ENCODE data around the gene KDM3A. TPM values are rescaled to one million over a fixed set of nuclear protein-coding genes. Genes with fewer than 3 reads are reported as not detected.

Gene KDM3A
- total RNA-seq, result 10 to 100 TPM; 45.8 to 46.2 TPM
- polyA plus RNA-seq, result 21.1 TPM

- Mint-ChIP-seq H3K4me3 (peak within 1 kb of the TSS; percentile 93 to 98 (median 96)), H3K27me3 (peaks cover 0 to 16% of the 10 kb centered on the region in 2 donors), H3K9me3 (peaks cover 25 to 28% (median 27%) of the 10 kb centered on the region in 5 donors), H3K27ac (peak within 1 kb of the TSS; percentile 95 to 100 (median 98)), H3K36me3 (peaks cover 11 to 51% (median 23%) of the 10 kb centered on the region in 3 donors), H3K4me1 (peaks cover 43 to 47% (median 46%) of the 10 kb centered on the region in 3 donors)
- Histone ChIP-seq H3K4me1 (ENCODE audit: insufficient read depth, low read length) (peaks cover 34% of the 10 kb centered on the region), H3K36me3 (ENCODE audit: insufficient read depth, low read length) (peaks cover 6% of the 10 kb centered on the region), H3K4me3 (ENCODE audit: low read length) (peak within 1 kb of the TSS; percentile 87), H3K27ac (ENCODE audit: low read depth, low read length) (peak within 1 kb of the TSS; percentile 96), H3K27me3 (ENCODE audit: insufficient read depth, low read length, poor library complexity, severe bottlenecking) (no peaks in the 10 kb centered on the region), H3K9me3 (ENCODE audit: low read length) (peaks cover 10% of the 10 kb centered on the region)
- POLR2A ChIA-PET, result interaction anchor here (0.6 to 3.9 kb wide), 18 partner anchors 9 to 902 kb away, joined by 3 to 20 read pairs (median 5); partner anchors contain the start of genes CHMP3, IMMT, MAT2A and MRPL35
- CTCF ChIA-PET, result interaction anchor here (0.6 to 2.4 kb wide), 8 partner anchors 16 to 385 kb away, joined by 3 to 11 read pairs (median 3); no protein-coding TSS in a partner anchor
- DNase-seq, result peak; percentile 99 to 100 (median 99)
Measured at GRCh38 chr2:86440631-86441391, at the start of gene KDM3A. TSS of gene KDM3A (plus strand) at chr2:86441371. CDS start at chr2:86442048, 677 bp downstream.

GRCh38 chr2:86392873-86393518 is 48.2 kb upstream of the KDM3A start:
- H3K27ac Mint-ChIP-seq, result peak overlapping the region in 1 of 8 donors; percentile 51
- peaks cover 21 to 52% of the 10 kb centered on the region in 2 donors for H3K27me3 Mint-ChIP-seq
- no peaks in the 10 kb centered on the region for H3K27me3 ChIP-seq (ENCODE audit: insufficient read depth, low read length, poor library complexity, severe bottlenecking)
- H3K4me3 ChIP-seq (ENCODE audit: low read length), result no peak overlapping the region
- H3K4me1 ChIP-seq (ENCODE audit: insufficient read depth, low read length), result no peaks in the 10 kb centered on the region
- H3K4me3 Mint-ChIP-seq, result no peak overlapping the region
- ChIA-PET POLR2A (no interaction called here), CTCF (no interaction called here)
- H3K9me3 ChIP-seq (ENCODE audit: low read length), result no peaks in the 10 kb centered on the region
- H3K27ac ChIP-seq (ENCODE audit: low read depth, low read length), result no peak overlapping the region
- peaks cover 0 to 9% (median 0%) of the 10 kb centered on the region in 5 donors for H3K9me3 Mint-ChIP-seq
- no peak for DNase-seq
- H3K36me3 ChIP-seq (ENCODE audit: insufficient read depth, low read length), result no peaks in the 10 kb centered on the region
- peaks cover 0 to 7% (median 3%) of the 10 kb centered on the region in 3 donors for H3K36me3 Mint-ChIP-seq
- no peaks in the 10 kb centered on the region for H3K4me1 Mint-ChIP-seq

- ChIA-PET CTCF (no interaction called here), POLR2A (no interaction called here)
- Histone ChIP-seq H3K27ac (ENCODE audit: low read depth, low read length) (no peak overlapping the region), H3K9me3 (ENCODE audit: low read length) (no peaks in the 10 kb centered on the region), H3K36me3 (ENCODE audit: insufficient read depth, low read length) (no peaks in the 10 kb centered on the region), H3K4me1 (ENCODE audit: insufficient read depth, low read length) (no peaks in the 10 kb centered on the region), H3K4me3 (ENCODE audit: low read length) (no peak overlapping the region), H3K27me3 (ENCODE audit: insufficient read depth, low read length, poor library complexity, severe bottlenecking) (no peaks in the 10 kb centered on the region)
- H3K27ac Mint-ChIP-seq, result peak overlapping the region in 1 of 8 donors; percentile 51
- no peaks in the 10 kb centered on the region for H3K4me1 Mint-ChIP-seq
- DNase-seq, result no peak
- H3K4me3 Mint-ChIP-seq, result no peak overlapping the region
- H3K36me3 Mint-ChIP-seq, result peaks cover 0 to 7% (median 3%) of the 10 kb centered on the region in 3 donors
- H3K9me3 Mint-ChIP-seq, result peaks cover 0 to 9% (median 0%) of the 10 kb centered on the region in 5 donors
- peaks cover 21 to 57% of the 10 kb centered on the region in 2 donors for H3K27me3 Mint-ChIP-seq
Measured at GRCh38 chr2:86393521-86394491, 47.4 kb upstream of the KDM3A start.

- peaks cover 0 to 7% (median 3%) of the 10 kb centered on the region in 3 donors for H3K36me3 Mint-ChIP-seq
- CTCF ChIA-PET, result interaction anchor here (0.7 to 1.4 kb wide), 2 partner anchors 11 to 45 kb away, joined by 3 to 6 read pairs; partner anchors contain the start of gene KDM3A
- POLR2A ChIA-PET, result no interaction called here
- Histone ChIP-seq H3K36me3 (ENCODE audit: insufficient read depth, low read length) (no peaks in the 10 kb centered on the region), H3K27ac (ENCODE audit: low read depth, low read length) (no peak overlapping the region), H3K4me3 (ENCODE audit: low read length) (no peak overlapping the region), H3K27me3 (ENCODE audit: insufficient read depth, low read length, poor library complexity, severe bottlenecking) (no peaks in the 10 kb centered on the region), H3K9me3 (ENCODE audit: low read length) (no peaks in the 10 kb centered on the region), H3K4me1 (ENCODE audit: insufficient read depth, low read length) (no peaks in the 10 kb centered on the region)
- no peak for DNase-seq
- peaks cover 0 to 5% (median 0%) of the 10 kb centered on the region in 5 donors for H3K9me3 Mint-ChIP-seq
- H3K27me3 Mint-ChIP-seq, result peaks cover 18 to 68% of the 10 kb centered on the region in 2 donors
- no peak overlapping the region for H3K27ac Mint-ChIP-seq
- H3K4me3 Mint-ChIP-seq, result no peak overlapping the region
- H3K4me1 Mint-ChIP-seq, result no peaks in the 10 kb centered on the region
Measured at GRCh38 chr2:86396291-86396785, 44.8 kb upstream of the KDM3A start.

GRCh38 chr2:86397986-86398385 is 43.2 kb upstream of the KDM3A start:
- Histone ChIP-seq H3K27me3 (ENCODE audit: insufficient read depth, low read length, poor library complexity, severe bottlenecking) (no peaks in the 10 kb centered on the region), H3K9me3 (ENCODE audit: low read length) (no peaks in the 10 kb centered on the region), H3K4me3 (ENCODE audit: low read length) (no peak overlapping the region), H3K36me3 (ENCODE audit: insufficient read depth, low read length) (no peaks in the 10 kb centered on the region), H3K4me1 (ENCODE audit: insufficient read depth, low read length) (no peaks in the 10 kb centered on the region), H3K27ac (ENCODE audit: low read depth, low read length) (no peak overlapping the region)
- H3K4me3 Mint-ChIP-seq, result no peak overlapping the region
- H3K27me3 Mint-ChIP-seq, result peaks cover 11 to 54% of the 10 kb centered on the region in 2 donors
- H3K4me1 Mint-ChIP-seq, result no peaks in the 10 kb centered on the region
- no peak overlapping the region for H3K27ac Mint-ChIP-seq
- ChIA-PET POLR2A (no interaction called here), CTCF (interaction anchor here (1.4 kb wide), 1 partner anchor 43 kb away, joined by 3 read pairs; the partner anchor contains the start of gene KDM3A)
- H3K36me3 Mint-ChIP-seq, result peaks cover 0 to 5% (median 1%) of the 10 kb centered on the region in 3 donors
- no peaks in the 10 kb centered on the region for H3K9me3 Mint-ChIP-seq
- DNase-seq, result no peak

GRCh38 chr2:86398500-86399474 is 42.4 kb upstream of the KDM3A start:
- H3K27ac Mint-ChIP-seq, result no peak overlapping the region
- H3K4me1 Mint-ChIP-seq, result no peaks in the 10 kb centered on the region
- no peak for DNase-seq
- POLR2A ChIA-PET, result no interaction called here
- H3K9me3 ChIP-seq (ENCODE audit: low read length), result no peaks in the 10 kb centered on the region
- H3K36me3 ChIP-seq (ENCODE audit: insufficient read depth, low read length), result no peaks in the 10 kb centered on the region
- H3K4me1 ChIP-seq (ENCODE audit: insufficient read depth, low read length), result no peaks in the 10 kb centered on the region
- CTCF ChIA-PET, result interaction anchor here (1.4 kb wide), 1 partner anchor 42 kb away, joined by 3 read pairs; the partner anchor contains the start of gene KDM3A
- H3K4me3 Mint-ChIP-seq, result no peak overlapping the region
- H3K27ac ChIP-seq (ENCODE audit: low read depth, low read length), result no peak overlapping the region
- H3K4me3 ChIP-seq (ENCODE audit: low read length), result no peak overlapping the region
- H3K36me3 Mint-ChIP-seq, result peaks cover 0 to 1% (median 0%) of the 10 kb centered on the region in 3 donors
- peaks cover 7 to 46% of the 10 kb centered on the region in 2 donors for H3K27me3 Mint-ChIP-seq
- no peaks in the 10 kb centered on the region for H3K27me3 ChIP-seq (ENCODE audit: insufficient read depth, low read length, poor library complexity, severe bottlenecking)
- H3K9me3 Mint-ChIP-seq, result no peaks in the 10 kb centered on the region
